Fibroblast of villous mesenchyme (primary cell): ENCODE results near the gene ZBTB4. TPM values are rescaled to one million over a fixed set of nuclear protein-coding genes. Genes with fewer than 3 reads are reported as not detected.

ENCODE experiments used
- DNase-seq: peaks from one replicate; pipeline ENCODE4 v3.0.0-alpha.2; 2010; ENCODE audit warnings: low read depth
- H3K4me3 ChIP-seq: 2 replicates; pipeline ENCODE4 v1.5.1; 2011; ENCODE audit warnings: low read depth, mild to moderate bottlenecking, low read length
- total RNA-seq: library from RNA; depleted of rRNA; stranded (reverse); fragments of >200 nt; gene quantifications from 2 replicates; pipeline ENCODE4 v1.2.3, GENCODE V29; 2012
- TF ChIP-seq, protein P1 (sequence below): IDR thresholded peaks from 2 replicates; pipeline ENCODE4 v1.5.1; 2012; ENCODE audit warnings: low read depth, mild to moderate bottlenecking, low read length; ENCODE audit not compliant: insufficient read depth

Gene ZBTB4
- total RNA-seq, 1 donor, result 37.1 TPM

GRCh38 chr17:7440834-7441195 lies 38.6 kb downstream of the ZBTB4 start:
- H3K4me3 ChIP-seq, result no peak overlapping the region
- TF ChIP-seq, protein P1, sequence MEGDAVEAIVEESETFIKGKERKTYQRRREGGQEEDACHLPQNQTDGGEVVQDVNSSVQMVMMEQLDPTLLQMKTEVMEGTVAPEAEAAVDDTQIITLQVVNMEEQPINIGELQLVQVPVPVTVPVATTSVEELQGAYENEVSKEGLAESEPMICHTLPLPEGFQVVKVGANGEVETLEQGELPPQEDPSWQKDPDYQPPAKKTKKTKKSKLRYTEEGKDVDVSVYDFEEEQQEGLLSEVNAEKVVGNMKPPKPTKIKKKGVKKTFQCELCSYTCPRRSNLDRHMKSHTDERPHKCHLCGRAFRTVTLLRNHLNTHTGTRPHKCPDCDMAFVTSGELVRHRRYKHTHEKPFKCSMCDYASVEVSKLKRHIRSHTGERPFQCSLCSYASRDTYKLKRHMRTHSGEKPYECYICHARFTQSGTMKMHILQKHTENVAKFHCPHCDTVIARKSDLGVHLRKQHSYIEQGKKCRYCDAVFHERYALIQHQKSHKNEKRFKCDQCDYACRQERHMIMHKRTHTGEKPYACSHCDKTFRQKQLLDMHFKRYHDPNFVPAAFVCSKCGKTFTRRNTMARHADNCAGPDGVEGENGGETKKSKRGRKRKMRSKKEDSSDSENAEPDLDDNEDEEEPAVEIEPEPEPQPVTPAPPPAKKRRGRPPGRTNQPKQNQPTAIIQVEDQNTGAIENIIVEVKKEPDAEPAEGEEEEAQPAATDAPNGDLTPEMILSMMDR, result no peak
- no peak for DNase-seq

GRCh38 chr17:7440113-7440833 lies 39.2 kb downstream of the ZBTB4 start:
- TF ChIP-seq, protein P1, result no peak
- peak overlapping the region; percentile 60 for H3K4me3 ChIP-seq
- peak; percentile 47 for DNase-seq

DNA sequence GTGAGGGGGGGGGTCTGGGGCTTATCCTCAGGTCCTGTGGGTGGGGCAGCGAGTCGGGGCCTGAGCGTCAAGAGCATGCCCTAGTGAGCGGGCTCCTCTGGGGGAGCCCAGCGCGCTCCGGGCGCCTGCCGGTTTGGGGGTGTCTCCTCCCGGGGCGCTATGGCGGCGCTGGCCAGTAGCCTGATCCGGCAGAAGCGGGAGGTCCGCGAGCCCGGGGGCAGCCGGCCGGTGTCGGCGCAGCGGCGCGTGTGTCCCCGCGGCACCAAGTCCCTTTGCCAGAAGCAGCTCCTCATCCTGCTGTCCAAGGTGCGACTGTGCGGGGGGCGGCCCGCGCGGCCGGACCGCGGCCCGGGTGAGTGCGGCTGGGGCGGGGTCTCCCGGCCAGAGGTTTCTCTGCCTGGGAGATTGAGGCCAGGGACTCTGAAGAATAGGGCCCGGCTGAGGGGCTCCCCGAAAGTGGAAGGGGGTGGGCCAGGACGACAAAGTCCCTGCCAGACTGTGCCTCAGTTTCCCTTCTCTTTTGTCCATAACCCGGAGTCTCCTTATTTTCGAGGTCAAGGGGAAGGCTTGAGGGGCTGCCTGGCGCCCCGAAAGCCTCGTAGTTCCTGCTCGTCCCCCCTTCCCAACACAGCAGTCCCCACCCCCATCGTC lies 39.8 kb downstream of the ZBTB4 start, which contains the start of gene FGF11:
Gene FGF11, plus strand, starts transcription at position 51 of the 651 bp plus-strand sequence. Its CDS starts 109 bp downstream, at position 160.
- H3K4me3 ChIP-seq, result peak within 1 kb of the TSS; percentile 60
- DNase-seq, result no peak
- TF ChIP-seq, protein P1, result no peak

DNA sequence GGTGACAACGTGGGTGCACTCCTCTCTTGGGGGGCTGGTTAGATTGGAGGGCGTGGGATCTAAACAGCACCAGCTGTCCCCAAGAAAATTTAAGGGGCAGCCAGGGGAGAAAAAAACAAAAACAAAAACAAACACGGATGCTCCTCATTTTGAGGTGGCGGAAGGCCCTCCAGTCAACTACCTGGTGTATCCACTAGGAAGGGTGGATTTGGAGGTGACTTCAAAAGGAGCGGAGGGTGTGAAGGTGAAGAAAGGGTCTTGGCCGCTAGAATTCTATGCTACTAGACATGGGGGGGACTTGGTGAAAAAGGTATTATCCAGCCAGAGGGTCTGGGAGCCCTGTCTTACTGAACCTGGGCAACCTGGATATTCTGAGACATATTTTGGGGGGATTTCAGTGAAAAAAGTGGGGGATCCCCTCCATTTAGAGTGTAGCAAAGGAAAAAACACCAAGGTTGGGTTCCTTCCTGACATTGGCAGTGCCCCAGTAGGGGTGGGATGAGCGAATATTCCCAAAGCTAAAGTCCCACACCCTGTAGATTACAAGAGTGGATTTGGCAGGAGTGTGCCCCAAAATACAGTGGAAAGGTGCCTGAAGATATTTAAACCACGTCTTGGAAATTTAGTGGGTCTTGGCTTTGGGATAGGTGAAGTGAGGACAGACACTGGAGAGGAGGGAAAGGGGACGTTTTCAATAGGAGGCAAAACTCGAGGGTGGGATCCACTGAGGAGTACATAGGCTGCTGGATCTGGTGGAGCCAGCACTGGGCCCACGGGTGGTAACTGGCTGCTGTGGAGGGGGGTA lies 40.6 kb downstream of the ZBTB4 start:
- DNase-seq, result no peak
- TF ChIP-seq, protein P1, result no peak
- peak overlapping the region; percentile 44 for H3K4me3 ChIP-seq

DNA sequence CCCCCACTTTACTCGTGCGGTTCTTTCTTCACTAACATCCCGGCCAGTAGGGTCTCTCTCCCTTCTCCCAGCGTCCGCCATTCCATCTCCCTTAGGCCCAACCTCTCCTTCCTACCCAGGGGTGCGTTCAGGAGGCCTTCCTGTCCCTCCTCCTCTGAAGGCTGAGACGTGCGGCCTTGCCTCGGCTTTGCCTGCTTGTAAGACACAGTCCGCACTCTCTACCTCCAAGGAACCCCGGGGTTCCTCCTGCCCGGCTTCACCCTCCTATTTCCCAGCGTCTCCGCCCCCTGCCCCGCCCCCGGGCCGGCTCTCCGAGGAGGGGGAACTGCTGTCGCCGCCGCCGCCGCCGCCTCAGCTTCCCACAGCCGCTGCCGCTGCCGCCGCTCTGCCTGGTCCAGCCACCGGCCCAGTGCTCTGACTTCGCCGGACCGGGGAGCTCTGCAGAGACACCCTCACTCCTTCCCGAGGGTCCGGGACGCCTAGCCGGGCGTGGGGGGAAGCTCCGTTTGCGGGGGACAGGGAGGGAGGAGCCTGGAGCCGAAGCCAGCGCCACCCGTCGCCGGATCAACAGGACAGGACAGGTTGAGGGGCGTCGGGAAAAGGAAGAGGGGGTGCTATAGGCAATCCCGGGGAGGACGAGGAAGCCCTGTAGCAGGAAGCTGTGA lies 41.3 kb downstream of the ZBTB4 start:
- peak overlapping the region; percentile 44 for H3K4me3 ChIP-seq
- DNase-seq, result peak; percentile 14
- TF ChIP-seq, protein P1, result no peak

GRCh38 chr17:7437369-7437863 lies 42.0 kb downstream of the ZBTB4 start:
- TF ChIP-seq, protein P1, result no peak
- H3K4me3 ChIP-seq, result peak overlapping the region; percentile 30
- DNase-seq, result no peak
